ENCODE measurements around the gene RPP25L.

DNA sequence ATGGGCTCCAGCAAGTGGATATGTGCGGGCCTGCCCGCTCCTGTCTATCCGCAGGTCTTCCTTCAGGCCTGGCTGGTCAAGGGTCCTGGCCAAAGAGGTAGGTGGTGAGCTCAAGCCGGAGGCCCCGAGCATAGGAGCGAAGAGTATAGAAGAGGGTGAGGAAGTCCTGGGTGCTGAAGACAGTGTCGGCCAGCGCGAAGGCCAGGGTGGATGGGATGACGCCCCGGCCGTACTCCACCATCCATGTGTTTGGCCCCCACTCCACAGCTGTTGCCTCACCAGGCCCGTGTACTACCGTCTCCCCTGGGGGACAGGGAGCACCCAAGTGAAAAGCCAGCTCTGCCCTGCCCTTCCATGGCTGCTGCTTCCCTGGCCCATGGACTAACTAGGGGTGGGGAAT is 23.7 kb upstream of the RPP25L start:
- TF ChIP-seq GATA2 (IDR thresholded peaks at IDR 0.05; ENCODE audit: low read depth, low read length) (no peak), GATA3 (IDR thresholded peaks at IDR 0.05; ENCODE audit: low read depth, low read length) (no peak)
